Tibial nerve (tissue), 4 donors: Measurements from ENCODE around the gene L3MBTL4.

ENCODE experiments used
- EP300 ChIP-seq, 2 donors: sonication (generic); formaldehyde crosslinking; IDR thresholded peaks; one replicate each; pipeline ENCODE4 v1.6.1; 2017; ENCODE audit warnings: antibody characterized with exemption in 2 of 2, mild to moderate bottlenecking in 1 of 2
- POLR2A ChIP-seq, 2 donors: fragments of 450-650 bp; IDR thresholded peaks; one replicate each; pipeline ENCODE4 v1.6.1; 2017; ENCODE audit warnings: antibody characterized with exemption in 2 of 2, mild to moderate bottlenecking in 2 of 2, moderate library complexity in 2 of 2
- TF ChIP-seq, protein P1 (sequence below), 5 experiments: fragments of 200-600 bp in 3 of 5; fragments of 450-650 bp in 2 of 5; sonication (generic) in 3 of 5; IDR thresholded peaks; one replicate each; pipeline ENCODE4 v1.5.1; 2016 to 2019; ENCODE audit warnings: antibody characterized with exemption in 5 of 5, mild to moderate bottlenecking in 3 of 5, moderate library complexity in 2 of 5

DNA sequence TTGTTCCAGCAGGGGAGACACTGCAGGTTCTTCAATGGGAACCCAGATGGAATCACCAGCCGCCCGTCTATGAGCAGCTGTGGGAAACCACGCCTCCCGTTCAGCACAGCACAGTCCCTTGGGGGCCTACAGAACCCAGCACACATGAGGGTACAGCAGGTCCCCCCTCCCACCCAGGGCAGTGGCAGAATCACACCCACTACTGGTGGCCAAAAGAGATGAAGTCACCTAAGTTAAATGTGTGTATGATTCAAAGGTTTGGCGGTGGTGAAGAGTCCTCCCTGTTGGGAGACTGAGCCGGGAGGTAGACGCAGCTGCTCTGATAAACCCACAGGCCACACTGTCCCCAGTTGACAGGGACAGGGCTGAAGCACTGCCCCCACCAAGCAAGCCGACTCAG, 44.3 kb downstream of the L3MBTL4 start:
- TF ChIP-seq, protein P1, sequence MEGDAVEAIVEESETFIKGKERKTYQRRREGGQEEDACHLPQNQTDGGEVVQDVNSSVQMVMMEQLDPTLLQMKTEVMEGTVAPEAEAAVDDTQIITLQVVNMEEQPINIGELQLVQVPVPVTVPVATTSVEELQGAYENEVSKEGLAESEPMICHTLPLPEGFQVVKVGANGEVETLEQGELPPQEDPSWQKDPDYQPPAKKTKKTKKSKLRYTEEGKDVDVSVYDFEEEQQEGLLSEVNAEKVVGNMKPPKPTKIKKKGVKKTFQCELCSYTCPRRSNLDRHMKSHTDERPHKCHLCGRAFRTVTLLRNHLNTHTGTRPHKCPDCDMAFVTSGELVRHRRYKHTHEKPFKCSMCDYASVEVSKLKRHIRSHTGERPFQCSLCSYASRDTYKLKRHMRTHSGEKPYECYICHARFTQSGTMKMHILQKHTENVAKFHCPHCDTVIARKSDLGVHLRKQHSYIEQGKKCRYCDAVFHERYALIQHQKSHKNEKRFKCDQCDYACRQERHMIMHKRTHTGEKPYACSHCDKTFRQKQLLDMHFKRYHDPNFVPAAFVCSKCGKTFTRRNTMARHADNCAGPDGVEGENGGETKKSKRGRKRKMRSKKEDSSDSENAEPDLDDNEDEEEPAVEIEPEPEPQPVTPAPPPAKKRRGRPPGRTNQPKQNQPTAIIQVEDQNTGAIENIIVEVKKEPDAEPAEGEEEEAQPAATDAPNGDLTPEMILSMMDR (IDR thresholded peaks at IDR 0.05) = no peak
- TF ChIP-seq POLR2A (IDR thresholded peaks at IDR 0.05) (no peak), EP300 (IDR thresholded peaks at IDR 0.05) (no peak)
